GM19043 (cell line): ENCODE measurements around the gene GALNT15.

ENCODE experiments used
- ATAC-seq: cut with Tn5 transposase; IDR thresholded peaks from one replicate; pipeline ENCODE4 v1.9.1; 2021; ENCODE audit warnings: low read depth; ENCODE audit not compliant: unreplicated experiment

The GALNT15 gene

GRCh38 chr3:16174389-16174788 is at the start of gene GALNT15:
TSS of gene GALNT15 (plus strand) at chr3:16174680. CDS start at chr3:16175152, 472 bp downstream.
- ATAC-seq, result no peak

DNA sequence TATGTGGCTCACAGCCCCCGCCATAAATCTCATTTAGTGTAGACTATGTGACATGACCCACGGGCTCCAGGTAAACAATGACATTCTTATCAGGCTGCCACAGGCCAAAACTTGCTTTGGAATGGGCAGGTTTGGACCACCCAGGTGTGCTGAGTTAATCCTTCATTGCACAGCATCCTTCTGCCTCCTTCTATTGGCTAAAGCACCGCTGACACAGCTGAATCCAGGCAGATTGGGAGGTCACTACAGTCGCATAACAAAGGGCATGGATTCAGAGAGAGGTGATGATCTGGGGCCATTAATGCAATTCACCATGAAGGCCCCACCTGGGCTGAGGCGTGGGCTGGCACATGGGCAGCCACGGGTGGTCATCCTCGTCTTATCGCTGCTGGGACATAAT is 47.8 kb upstream of the GALNT15 start:
- ATAC-seq, result no peak

DNA sequence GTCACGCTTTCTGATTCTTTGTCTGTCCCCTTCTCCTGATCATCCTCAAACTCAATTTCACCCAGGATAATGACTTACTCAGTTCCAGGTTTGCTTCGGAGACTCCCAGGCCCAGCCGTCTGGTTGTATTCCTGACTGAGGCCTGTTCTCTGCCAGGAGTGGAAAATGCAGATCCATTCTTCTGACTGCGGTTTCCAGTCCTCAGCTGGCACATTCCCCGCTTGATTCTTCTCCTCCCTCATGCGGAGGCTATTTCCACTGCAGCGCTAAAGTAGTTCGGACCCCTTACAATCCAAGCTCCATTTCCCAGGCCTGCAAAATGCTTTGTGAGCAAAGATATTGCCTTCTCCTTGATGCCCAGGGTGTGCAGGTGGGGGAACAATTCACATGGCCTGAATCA is 47.2 kb upstream of the GALNT15 start:
- ATAC-seq, result no peak

GRCh38 chr3:16130066-16130465 is 44.4 kb upstream of the GALNT15 start:
- no peak for ATAC-seq

DNA sequence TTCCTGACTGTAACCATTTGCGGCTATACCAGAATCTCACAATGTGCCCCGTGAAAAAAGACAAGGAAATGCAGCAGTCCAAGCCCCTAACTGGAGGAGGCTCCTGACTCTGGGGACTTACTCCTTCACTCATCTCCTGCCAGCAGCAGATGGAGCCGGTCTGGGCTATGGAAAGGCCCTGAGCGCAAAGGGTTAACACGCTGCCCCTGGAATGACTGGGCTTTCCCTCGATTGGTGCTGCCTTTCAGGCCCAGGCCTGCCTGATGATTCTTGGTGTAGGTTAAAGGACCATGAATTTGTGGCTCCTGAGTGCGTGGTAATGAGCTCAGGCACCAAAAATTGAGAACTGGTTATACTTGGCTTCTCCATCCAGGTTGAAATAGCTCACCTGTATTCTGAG is 42.3 kb upstream of the GALNT15 start:
- no peak for ATAC-seq

- no peak for ATAC-seq
These were observed 41.6 kb upstream of the GALNT15 start for GRCh38 chr3:16132928-16133327.

DNA sequence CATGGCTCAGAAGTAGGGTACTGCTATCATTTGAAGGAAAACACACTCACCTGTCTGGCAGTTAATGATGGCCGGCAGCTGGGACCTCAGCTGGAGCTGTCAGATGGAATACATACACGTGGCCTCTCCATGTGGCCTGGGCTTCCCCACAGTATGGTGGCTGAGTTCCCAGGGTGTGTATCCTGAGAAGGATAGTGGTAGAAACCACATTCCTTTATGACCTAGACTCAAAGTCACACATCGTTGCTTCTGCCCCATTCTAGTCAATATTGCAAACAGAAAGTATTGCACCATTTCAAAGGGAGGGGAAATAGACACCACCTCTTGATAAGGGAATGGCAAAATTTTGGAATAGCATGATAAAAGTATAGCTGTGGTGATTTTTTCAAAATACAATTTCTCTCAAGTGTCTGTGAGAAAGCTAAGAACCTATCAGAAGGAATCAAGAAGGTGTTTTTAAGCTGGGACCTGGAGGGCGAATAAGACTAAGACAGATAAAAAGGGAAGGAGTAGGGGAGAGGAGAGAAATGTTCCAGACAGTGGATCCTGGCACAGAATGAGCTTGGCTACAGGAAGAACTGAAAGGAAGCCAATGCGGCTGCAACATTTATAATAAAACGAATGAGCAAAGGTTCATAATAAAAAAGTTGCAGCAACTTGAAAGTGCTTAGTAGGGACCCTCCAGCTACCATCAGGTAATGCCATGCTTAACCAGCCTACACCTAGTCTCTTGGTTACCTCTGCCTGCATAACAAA is 40.1 kb upstream of the GALNT15 start:
- no peak for ATAC-seq

- no peak for ATAC-seq
These were observed 38.4 kb upstream of the GALNT15 start for GRCh38 chr3:16136055-16136454.

GRCh38 chr3:16137044-16137443 is 37.4 kb upstream of the GALNT15 start:
- no peak for ATAC-seq

DNA sequence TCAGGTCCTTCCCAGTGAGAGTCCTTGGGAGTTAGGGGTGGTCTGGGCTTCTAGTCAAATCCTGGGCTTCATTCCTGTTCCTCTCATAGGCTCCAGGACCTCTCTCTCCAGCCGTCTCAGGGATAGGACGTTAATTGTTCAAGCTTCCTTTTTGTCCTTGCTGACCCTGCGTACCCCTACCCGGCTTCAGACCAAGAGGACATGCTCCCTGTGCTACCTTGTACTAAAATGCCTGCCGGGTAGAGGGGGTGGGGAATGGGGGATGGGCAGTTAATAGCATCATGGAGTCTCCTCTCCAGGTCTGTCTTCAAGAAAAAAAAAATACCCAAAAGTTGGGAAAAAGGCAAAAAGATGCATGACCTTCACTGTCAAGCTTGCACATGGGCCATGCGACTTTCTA is 36.5 kb upstream of the GALNT15 start:
- no peak for ATAC-seq

DNA sequence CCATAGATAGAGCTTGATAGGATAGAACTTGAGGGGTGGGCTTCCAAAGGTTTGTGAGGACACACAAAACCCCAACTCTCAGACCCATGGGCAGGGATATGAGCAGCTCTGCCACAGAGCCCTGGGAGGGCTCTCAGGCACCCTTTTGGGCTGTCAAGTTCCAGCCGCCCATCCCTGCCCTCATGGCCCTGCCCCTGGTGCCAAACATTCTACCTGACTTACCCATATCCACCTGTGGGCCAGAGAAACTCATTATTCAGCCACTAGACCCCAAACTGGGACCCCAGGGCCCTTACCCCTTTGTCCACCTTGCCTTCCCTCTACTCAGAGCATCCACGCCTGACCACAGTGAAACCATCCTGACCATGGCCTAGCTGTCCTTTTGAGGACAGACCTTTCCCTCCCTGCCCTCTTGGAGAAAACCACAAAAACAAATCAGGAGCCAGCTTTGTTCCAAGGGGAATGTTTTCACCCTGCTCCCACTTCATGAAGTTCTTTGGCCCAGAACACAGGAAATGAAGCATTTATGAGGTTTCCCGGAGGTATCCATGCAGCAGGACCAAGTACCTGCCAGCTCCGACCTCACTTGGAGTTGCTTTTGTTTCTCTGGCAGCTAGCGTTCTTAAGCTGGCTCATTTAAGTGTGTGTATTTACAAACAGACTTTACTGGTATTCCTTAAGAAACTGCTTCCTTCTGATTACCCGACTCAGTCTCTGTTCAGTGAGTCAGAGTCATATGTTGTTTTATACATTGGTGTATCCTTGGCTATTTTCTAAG is 34.2 kb upstream of the GALNT15 start:
- ATAC-seq, result no peak

DNA sequence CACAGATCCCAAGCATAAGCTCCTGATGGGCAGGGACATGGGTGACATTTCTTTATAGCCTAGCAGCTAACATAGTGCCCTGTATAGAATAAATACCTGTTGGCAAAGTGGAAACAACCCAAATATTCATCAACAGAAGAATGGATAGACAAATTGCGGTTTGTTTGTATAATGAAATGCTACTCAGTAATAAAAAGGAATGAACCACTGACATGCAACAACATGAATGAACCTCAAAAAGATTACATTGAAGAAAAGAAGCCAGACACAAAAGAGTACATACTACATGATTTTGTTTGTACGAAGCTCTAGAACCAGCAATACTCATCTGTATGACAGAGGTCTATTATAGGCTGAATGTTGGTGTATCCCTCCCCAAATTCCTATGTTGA is 33.6 kb upstream of the GALNT15 start:
- ATAC-seq, result no peak

DNA sequence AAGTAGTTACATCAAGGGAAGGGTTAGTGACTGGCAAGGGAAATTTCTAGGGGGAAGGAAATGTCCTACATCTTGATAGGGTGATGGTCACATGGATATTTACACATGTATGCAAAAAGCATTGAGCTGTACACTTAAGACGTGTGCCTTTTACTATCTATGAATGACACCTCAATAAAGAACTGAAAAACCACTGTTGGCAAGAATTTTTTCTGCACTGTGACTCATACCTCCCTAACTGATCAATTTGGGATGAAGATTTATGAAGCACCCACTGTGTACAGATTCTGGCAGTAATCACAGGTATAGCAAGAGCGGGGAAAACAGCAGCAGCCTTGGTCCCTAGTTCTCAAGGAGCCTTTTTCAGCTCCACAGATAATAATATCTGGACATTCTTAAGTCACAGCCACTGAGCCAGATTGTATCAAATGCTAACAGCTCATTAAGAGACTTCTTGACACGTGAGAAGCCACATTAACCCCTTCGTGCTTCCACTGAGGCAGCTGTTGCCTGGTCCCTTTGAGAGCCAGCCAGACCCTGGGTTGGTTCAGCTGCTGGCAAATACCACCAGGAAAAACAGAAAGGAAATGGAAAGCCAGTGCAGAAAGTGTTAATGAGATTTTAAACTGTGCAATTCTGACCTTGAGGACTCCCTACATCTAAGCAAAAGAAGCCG is 32.0 kb upstream of the GALNT15 start:
- no peak for ATAC-seq

- no peak for ATAC-seq
These were observed 30.5 kb upstream of the GALNT15 start for GRCh38 chr3:16143861-16144447.

DNA sequence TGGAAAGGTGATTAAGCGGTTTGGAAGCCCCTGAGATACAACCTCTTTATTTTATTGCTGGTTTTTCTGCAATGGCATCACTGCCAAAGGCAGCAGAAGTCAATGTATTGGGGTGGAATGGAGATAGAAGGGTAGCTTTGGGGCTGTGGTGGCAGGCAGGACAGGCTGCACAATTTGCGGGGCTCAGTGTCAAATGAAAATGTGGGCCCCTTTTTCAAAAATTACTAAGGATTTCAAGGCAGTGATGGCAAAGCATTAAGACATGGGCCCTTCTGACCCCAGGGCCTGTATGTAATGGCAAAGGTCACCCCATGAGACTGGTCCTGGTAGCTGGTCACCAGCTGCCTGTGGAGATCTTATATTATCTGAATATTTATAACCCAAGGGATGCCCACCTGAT is 29.3 kb upstream of the GALNT15 start:
- no peak for ATAC-seq

- no peak for ATAC-seq
These were observed 28.3 kb upstream of the GALNT15 start for GRCh38 chr3:16146015-16146730.

DNA sequence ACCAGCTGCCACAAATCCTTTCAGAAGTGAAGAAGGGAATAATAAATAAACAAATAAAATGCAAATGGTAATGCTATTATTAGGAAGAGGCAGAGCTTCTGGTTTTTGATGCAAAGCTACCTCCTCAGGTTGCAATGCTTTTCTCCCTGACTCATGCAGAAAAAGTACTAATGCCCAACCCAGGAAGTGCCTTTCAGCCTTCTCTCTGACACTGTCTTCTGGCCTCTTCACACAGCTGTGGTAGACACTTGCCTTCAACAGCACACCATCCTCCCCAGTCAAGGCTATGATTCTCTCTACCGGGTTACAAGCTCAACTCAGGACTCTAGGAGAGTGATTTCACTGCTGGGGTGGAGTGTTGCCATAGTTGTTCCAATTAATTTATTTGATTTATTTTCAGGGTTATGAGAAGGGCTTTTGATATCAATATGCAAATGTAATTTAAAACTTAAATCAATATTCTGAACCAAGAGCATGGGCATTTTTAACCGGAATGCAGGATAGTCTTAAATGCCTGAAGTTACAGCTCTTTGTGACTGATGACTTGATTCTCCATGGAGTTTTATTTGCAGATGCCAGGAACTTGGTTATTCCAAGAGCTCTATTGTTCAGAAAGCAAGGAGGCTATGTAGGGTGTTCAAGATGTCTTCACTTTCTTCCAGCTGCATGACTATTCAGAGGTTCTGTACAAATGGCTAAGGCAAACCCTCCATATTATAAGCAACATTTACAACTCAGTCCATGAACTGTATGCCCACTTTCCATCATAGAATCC is 27.1 kb upstream of the GALNT15 start:
- no peak for ATAC-seq

DNA sequence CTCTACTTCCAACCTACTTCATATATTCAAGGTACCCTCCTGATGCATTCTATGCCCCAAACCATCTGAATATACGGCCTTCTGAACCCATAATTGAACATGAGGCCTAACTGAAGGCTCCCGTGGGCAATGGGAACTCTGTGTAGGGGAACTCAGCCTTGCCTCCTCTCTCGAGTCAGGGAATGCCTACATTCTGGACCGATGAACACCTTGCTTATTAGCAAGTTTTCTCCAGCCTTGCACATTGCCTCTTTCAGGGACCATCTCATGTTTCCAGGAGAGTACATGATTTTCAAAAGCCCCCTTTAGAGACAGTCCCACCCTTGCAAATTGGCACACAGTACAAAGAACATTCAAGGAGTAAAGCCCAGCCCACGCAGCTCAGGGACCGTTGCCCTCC is 26.3 kb upstream of the GALNT15 start:
- ATAC-seq, result no peak

- ATAC-seq, result no peak
These were observed 25.7 kb upstream of the GALNT15 start for GRCh38 chr3:16148783-16149182.

- ATAC-seq, result no peak
These were observed 24.2 kb upstream of the GALNT15 start for GRCh38 chr3:16150285-16150684.
